Medulla oblongata (tissue), 1 donor: ENCODE data around the gene PAQR6.

Experiments
- DNase-seq: peaks from one replicate; pipeline ENCODE4 v3.0.0-alpha.2; 2015; ENCODE audit errors: extremely low spot score

Gene PAQR6

DNA sequence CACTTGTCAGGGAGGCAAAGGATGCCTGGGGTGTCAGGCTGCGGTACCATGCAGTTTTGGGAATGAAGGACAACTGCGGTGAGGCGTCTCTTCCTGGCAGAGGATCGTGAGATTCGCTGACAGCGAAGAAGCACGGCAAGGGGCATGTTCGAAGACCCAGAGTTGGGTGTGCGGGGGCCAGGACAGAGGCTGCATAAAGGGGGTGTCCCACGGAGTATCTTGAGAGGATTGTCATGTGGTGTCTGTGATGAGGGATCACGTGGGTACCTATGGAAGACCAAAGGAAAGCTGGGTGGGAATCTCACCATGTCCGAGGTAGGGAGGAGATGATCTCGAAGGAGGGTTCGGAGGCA, 53.6 kb downstream of the PAQR6 start:
- peak; percentile 21 for DNase-seq

DNA sequence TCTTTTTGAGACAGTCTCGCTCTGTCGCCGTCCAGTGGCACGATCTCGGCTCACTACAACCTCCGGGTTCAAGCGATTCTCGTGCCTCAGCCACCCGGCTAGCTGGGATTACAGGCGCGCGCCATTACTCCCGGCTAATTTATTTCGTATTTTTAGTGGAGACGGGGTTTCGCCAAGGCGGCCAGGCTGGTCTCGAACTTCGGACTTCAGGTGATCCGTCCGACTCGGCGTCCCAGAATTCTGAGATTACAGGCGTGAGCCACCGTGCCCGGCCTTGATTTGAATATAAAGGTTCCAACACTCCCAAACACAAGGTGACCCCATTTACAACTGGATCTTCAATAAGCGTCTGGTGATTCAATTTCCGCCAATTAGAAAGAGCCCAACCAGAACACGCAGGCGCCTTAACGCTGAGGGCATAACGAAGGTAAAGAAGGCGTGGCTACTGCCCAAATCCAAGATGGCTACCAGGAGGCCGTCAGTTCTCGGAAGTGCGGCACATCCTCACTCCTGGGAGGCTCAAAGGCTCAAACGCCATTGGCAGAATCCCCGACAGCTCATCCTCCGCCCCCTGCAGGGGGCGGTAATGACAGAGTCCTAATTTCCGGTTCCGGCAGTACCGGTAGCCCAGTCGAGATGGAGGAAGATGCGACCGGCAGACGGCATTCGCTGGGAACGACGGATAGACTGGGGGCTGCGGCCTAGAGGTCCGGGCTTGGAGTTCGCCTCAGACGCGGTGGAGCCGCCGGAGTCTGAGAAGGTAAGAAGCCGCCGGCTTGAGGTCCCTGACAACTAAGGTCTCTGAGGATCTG, 54.2 kb downstream of the PAQR6 start, which contains the start of gene SLC25A44:
TSS of gene SLC25A44 (plus strand) at position 617 of the 812 bp plus-strand sequence. CDS start 5,744 bp downstream, outside the sequence.
- peak; percentile 100 for DNase-seq
